GM12874 (cell line): ENCODE results near the gene HSD3B1.

Experiments used
- CTCF ChIP-seq: IDR thresholded peaks from 2 replicates; pipeline ENCODE4 v1.5.1; 2011; ENCODE audit warnings: low read depth, mild to moderate bottlenecking, control low read depth, low read length, moderate library complexity; ENCODE audit not compliant: insufficient read depth

The HSD3B1 gene

GRCh38 chr1:119490925-119491324, 16.1 kb upstream of the HSD3B1 start:
- no peak for TF ChIP-seq CTCF

- no peak for TF ChIP-seq CTCF
Observed at GRCh38 chr1:119492763-119493162, 14.2 kb upstream of the HSD3B1 start.

- TF ChIP-seq CTCF, result no peak
Observed at GRCh38 chr1:119504831-119505230, 2.2 kb upstream of the HSD3B1 start.

GRCh38 chr1:119510046-119510445, 3.0 kb downstream of the HSD3B1 start:
- no peak for TF ChIP-seq CTCF

GRCh38 chr1:119515221-119515620, 8.2 kb downstream of the HSD3B1 start:
- TF ChIP-seq CTCF, result no peak

GRCh38 chr1:119516247-119516646, 9.2 kb downstream of the HSD3B1 start:
- TF ChIP-seq CTCF, result no peak

GRCh38 chr1:119516680-119517079, 9.7 kb downstream of the HSD3B1 start:
- no peak for TF ChIP-seq CTCF
